Measurements from ENCODE around the gene LYZL2. TPM values are rescaled to one million over a fixed set of nuclear protein-coding genes. Genes with fewer than 3 reads are reported as not detected.
"Not testable (repeated sequence)": the region's sequence is repeated elsewhere in the genome, so short reads cannot be mapped to it uniquely, and the experiment has no call there.

LYZL2 gene
- total RNA-seq, 4 donors from 2014 or later: not detected

- H3K4me3 ChIP-seq: no peak overlapping the region
- peaks cover 0 to 4% (median 0%) of the 10 kb centered on the region in 4 donors for H3K4me1 ChIP-seq
- no peak overlapping the region for H3K27ac ChIP-seq (replicated peaks in 1 of 4)
- DNase-seq (ENCODE audit: extremely low spot score): no peak
- H3K27me3 ChIP-seq: no peaks in the 10 kb centered on the region
- no peaks in the 10 kb centered on the region for H3K36me3 ChIP-seq
- TF ChIP-seq EP300 (IDR thresholded peaks at IDR 0.05) (no peak), CTCF (IDR thresholded peaks at IDR 0.05) (no peak), POLR2A (IDR thresholded peaks at IDR 0.05; ENCODE audit: low read depth) (no peak), POLR2AphosphoS5 (IDR thresholded peaks at IDR 0.05) (no peak)
- 91% methylated on average over 5 of the region's 5 CpGs for WGBS
- intact Hi-C loops (cut with DNase I): no loop called here
- no peaks in the 10 kb centered on the region for H3K9me3 ChIP-seq
Observed at GRCh38 chr10:30606313-30606712, 23.2 kb downstream of the LYZL2 start.

- H3K4me3 ChIP-seq; intact Hi-C loops (cut with DNase I); DNase-seq (ENCODE audit: extremely low spot score); H3K27ac ChIP-seq (replicated peaks in 1 of 4); H3K4me1 ChIP-seq; H3K36me3 ChIP-seq; H3K27me3 ChIP-seq; H3K9me3 ChIP-seq: not testable (repeated sequence)
- 43% methylated on average over 16 of the region's 16 CpGs for WGBS
Observed at GRCh38 chr10:30605341-30606121, 24.0 kb downstream of the LYZL2 start.

- intact Hi-C loops (cut with DNase I): no loop called here
- Histone ChIP-seq H3K4me3 (no peak overlapping the region), H3K36me3 (no peaks in the 10 kb centered on the region), H3K9me3 (no peaks in the 10 kb centered on the region), H3K27me3 (no peaks in the 10 kb centered on the region), H3K4me1 (peaks cover 0 to 4% (median 0%) of the 10 kb centered on the region in 4 donors), H3K27ac (replicated peaks in 1 of 4) (no peak overlapping the region)
- TF ChIP-seq CTCF (IDR thresholded peaks at IDR 0.05) (no peak), POLR2AphosphoS5 (IDR thresholded peaks at IDR 0.05) (no peak), POLR2A (IDR thresholded peaks at IDR 0.05; ENCODE audit: low read depth) (no peak), EP300 (IDR thresholded peaks at IDR 0.05) (no peak)
- DNase-seq (ENCODE audit: extremely low spot score): no peak
- WGBS: 98% methylated on average over 3 of the region's 3 CpGs
Observed at GRCh38 chr10:30603589-30603988, 26.0 kb downstream of the LYZL2 start.

GRCh38 chr10:30602747-30603146 lies 26.8 kb downstream of the LYZL2 start:
- H3K27me3 ChIP-seq: no peaks in the 10 kb centered on the region
- intact Hi-C loops (cut with DNase I): no loop called here
- TF ChIP-seq POLR2A (IDR thresholded peaks at IDR 0.05; ENCODE audit: low read depth) (no peak), CTCF (IDR thresholded peaks at IDR 0.05) (no peak), EP300 (IDR thresholded peaks at IDR 0.05) (no peak), POLR2AphosphoS5 (IDR thresholded peaks at IDR 0.05) (no peak)

GRCh38 chr10:30600005-30600404 lies 29.5 kb downstream of the LYZL2 start:
- no peak overlapping the region for H3K27ac ChIP-seq (replicated peaks in 1 of 4)
- no peaks in the 10 kb centered on the region for H3K9me3 ChIP-seq
- intact Hi-C loops (cut with DNase I): no loop called here
- TF ChIP-seq CTCF (IDR thresholded peaks at IDR 0.05) (no peak), POLR2AphosphoS5 (IDR thresholded peaks at IDR 0.05) (no peak), POLR2A (IDR thresholded peaks at IDR 0.05; ENCODE audit: low read depth) (no peak), EP300 (IDR thresholded peaks at IDR 0.05) (no peak)
- H3K4me1 ChIP-seq: peaks cover 0 to 7% (median 3%) of the 10 kb centered on the region in 4 donors
- WGBS: 78% methylated on average over 2 of the region's 2 CpGs
- H3K27me3 ChIP-seq: no peaks in the 10 kb centered on the region
- no peaks in the 10 kb centered on the region for H3K36me3 ChIP-seq
- no peak for DNase-seq (ENCODE audit: extremely low spot score)
- no peak overlapping the region for H3K4me3 ChIP-seq

More at GRCh38 chr10:30602747-30603146, 26.8 kb downstream of the LYZL2 start:
- no peak overlapping the region for H3K4me3 ChIP-seq
- no peaks in the 10 kb centered on the region for H3K36me3 ChIP-seq
- 94% methylated on average over 1 of the region's 1 CpG for WGBS
- H3K4me1 ChIP-seq: peaks cover 0 to 4% (median 1%) of the 10 kb centered on the region in 4 donors
- DNase-seq (ENCODE audit: extremely low spot score): no peak
- H3K27ac ChIP-seq (replicated peaks in 1 of 4): no peak overlapping the region
- H3K9me3 ChIP-seq: no peaks in the 10 kb centered on the region
